ENCODE results near the gene BSPRY. TPM values are rescaled to one million over a fixed set of nuclear protein-coding genes. Genes with fewer than 3 reads are reported as not detected.

The BSPRY gene
- total and polyA plus RNA-seq, 2 of the 13 experiments (the other 11 are each of a cell fraction or from before 2014, with no cell fraction given), result 0.09 to 0.26 TPM

DNA sequence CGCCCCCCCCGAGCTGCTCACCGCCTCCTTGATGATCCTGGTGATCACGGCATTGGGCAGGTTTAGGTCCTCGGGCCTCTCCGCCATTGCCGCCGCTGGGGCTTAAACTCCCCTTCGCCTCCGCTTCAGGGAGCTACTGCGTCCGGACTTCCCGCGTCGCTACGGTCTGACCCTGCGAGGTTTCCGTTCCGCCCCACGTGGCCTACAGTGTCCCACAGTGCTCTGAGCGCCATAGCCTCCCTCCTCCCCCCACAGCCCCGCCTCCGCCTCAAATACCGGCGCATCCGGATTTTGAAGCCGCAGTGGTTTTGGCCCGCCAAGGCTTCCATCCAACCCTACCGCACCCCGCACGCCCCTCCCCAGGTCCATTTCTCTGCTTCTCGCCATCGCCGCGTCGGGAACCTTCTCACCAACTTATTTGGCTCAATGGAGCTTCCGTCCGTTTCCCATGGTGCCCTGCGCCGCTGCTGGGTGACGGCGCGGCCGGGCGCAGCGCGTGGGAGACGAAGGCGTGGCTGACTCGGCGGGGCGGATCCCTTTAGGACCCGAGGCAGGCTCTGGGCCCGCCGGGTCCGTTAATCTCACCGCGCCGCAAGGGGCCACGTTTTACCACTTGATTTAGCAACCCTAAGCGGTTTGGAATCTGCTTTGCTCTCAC lies 61.0 kb downstream of the BSPRY start, which contains the start of the genes C9orf43 and POLE3 (continued):
- TF ChIP-seq ZNF317 (CRISPR knock-in tag; IDR thresholded peaks at IDR 0.05) (peak; percentile 30; the same call in 1 of the 2 replicates), ARNT2 (CRISPR knock-in tag; IDR thresholded peaks at IDR 0.05; ENCODE audit: low read depth) (peak; percentile 83), IRF2 (CRISPR knock-in tag; IDR thresholded peaks at IDR 0.05) (peak; percentile 89), ZNF124 (CRISPR knock-in tag; IDR thresholded peaks at IDR 0.05) (0 out of 2 replicates have a peak, but pooled peaks have one; percentile 69), ZNF546 (CRISPR knock-in tag; conservative IDR thresholded peaks at IDR 0.05) (0 out of 2 replicates have a peak, but pooled peaks have one; percentile 53), ZBTB26 (CRISPR knock-in tag; IDR thresholded peaks at IDR 0.05; ENCODE audit: borderline replicate concordance) (no peak; the same call in 1 of the 2 replicates), ZNF780A (CRISPR knock-in tag; IDR thresholded peaks at IDR 0.05) (peak; percentile 55), ZNF3 (CRISPR knock-in tag; IDR thresholded peaks at IDR 0.05) (no peak), ZNF792 (CRISPR knock-in tag; IDR thresholded peaks at IDR 0.05) (peak; percentile 80), ZNF567 (CRISPR knock-in tag; IDR thresholded peaks at IDR 0.05; ENCODE audit: borderline replicate concordance) (no peak; the same call in 1 of the 2 replicates), KDM5A (IDR thresholded peaks at IDR 0.05; ENCODE audit: borderline replicate concordance, low read length) (peak; percentile 53; the same call in 1 of the 2 replicates), TRIM24 (CRISPR knock-in tag; IDR thresholded peaks at IDR 0.05) (no peak), ZNF282 (IDR thresholded peaks at IDR 0.05; ENCODE audit: partially characterized antibody) (no peak), FOXM1 (CRISPR knock-in tag; IDR thresholded peaks at IDR 0.05) (no peak), ZNF225 (CRISPR knock-in tag; IDR thresholded peaks at IDR 0.05) (no peak; the same call in 1 of the 2 replicates), ZNF205 (CRISPR knock-in tag; IDR thresholded peaks at IDR 0.05) (no peak; the same call in 1 of the 2 replicates), ZNF674 (CRISPR knock-in tag; IDR thresholded peaks at IDR 0.05; ENCODE audit: low read depth) (no peak), RARG (CRISPR knock-in tag; IDR thresholded peaks at IDR 0.05; ENCODE audit: low read depth) (no peak), FOXC1 (CRISPR knock-in tag; IDR thresholded peaks at IDR 0.05; ENCODE audit: borderline replicate concordance) (peak; percentile 82), ZNF138 (CRISPR knock-in tag; IDR thresholded peaks at IDR 0.05; ENCODE audit: low read depth) (no peak)
- TF ChIP-seq, protein P1, sequence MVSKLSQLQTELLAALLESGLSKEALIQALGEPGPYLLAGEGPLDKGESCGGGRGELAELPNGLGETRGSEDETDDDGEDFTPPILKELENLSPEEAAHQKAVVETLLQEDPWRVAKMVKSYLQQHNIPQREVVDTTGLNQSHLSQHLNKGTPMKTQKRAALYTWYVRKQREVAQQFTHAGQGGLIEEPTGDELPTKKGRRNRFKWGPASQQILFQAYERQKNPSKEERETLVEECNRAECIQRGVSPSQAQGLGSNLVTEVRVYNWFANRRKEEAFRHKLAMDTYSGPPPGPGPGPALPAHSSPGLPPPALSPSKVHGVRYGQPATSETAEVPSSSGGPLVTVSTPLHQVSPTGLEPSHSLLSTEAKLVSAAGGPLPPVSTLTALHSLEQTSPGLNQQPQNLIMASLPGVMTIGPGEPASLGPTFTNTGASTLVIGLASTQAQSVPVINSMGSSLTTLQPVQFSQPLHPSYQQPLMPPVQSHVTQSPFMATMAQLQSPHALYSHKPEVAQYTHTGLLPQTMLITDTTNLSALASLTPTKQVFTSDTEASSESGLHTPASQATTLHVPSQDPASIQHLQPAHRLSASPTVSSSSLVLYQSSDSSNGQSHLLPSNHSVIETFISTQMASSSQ (IDR thresholded peaks at IDR 0.05; ENCODE audit: low read depth), result no peak
- TF ChIP-seq, protein P1 (CRISPR knock-in tag; IDR thresholded peaks at IDR 0.05; ENCODE audit: borderline replicate concordance), result peak; percentile 72; the same call in 1 of the 2 replicates
- TF ChIP-seq, protein P2, sequence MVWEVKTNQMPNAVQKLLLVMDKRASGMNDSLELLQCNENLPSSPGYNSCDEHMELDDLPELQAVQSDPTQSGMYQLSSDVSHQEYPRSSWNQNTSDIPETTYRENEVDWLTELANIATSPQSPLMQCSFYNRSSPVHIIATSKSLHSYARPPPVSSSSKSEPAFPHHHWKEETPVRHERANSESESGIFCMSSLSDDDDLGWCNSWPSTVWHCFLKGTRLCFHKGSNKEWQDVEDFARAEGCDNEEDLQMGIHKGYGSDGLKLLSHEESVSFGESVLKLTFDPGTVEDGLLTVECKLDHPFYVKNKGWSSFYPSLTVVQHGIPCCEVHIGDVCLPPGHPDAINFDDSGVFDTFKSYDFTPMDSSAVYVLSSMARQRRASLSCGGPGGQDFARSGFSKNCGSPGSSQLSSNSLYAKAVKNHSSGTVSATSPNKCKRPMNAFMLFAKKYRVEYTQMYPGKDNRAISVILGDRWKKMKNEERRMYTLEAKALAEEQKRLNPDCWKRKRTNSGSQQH (CRISPR knock-in tag; IDR thresholded peaks at IDR 0.05; ENCODE audit: low read depth), result peak; percentile 91; the same call in 1 of the 2 replicates
- TF ChIP-seq, protein P3, sequence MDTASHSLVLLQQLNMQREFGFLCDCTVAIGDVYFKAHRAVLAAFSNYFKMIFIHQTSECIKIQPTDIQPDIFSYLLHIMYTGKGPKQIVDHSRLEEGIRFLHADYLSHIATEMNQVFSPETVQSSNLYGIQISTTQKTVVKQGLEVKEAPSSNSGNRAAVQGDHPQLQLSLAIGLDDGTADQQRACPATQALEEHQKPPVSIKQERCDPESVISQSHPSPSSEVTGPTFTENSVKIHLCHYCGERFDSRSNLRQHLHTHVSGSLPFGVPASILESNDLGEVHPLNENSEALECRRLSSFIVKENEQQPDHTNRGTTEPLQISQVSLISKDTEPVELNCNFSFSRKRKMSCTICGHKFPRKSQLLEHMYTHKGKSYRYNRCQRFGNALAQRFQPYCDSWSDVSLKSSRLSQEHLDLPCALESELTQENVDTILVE (CRISPR knock-in tag; IDR thresholded peaks at IDR 0.05), result peak; percentile 96
